ENCODE measurements around the gene ATXN1.

ATXN1 gene

DNA sequence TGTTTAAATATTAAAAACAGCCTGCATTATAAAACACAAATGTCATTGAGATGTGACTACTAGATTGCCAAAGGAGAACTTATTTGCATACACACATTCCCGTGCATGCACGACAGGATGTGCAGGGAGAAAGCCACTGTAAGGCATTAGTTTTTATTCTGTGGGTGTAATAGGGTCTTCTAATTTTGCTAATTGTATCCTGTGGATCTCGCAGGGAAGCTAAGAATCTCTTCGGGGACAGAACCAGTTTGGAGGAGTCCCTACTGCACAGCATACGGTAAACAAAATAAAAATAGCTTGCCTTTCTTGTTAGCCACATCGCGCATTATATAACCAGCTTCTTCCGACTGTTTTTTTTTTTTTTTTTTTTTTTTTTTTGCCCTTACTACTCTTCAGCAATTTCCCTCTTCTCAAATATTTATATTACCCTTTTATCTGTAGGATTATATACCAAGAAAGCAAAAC is 2.0 kb downstream of the ATXN1 start:
- H3K27ac ChIP-seq (replicated peaks) = peak overlapping the region; percentile 94
- peak in 1 of 2 experiments; percentile 22 for DNase-seq (ENCODE audit: low read depth in 1 of 2, low spot score in 1 of 2)
- H3K27me3 ChIP-seq (ENCODE audit: insufficient read depth, poor library complexity, severe bottlenecking) = no peaks in the 10 kb centered on the region
- peak overlapping the region; percentile 74 for H3K4me3 ChIP-seq (replicated peaks; ENCODE audit: insufficient read depth, low read length)
- no peak for TF ChIP-seq POLR2AphosphoS5 (IDR thresholded peaks at IDR 0.05; ENCODE audit: low read depth)
- TF ChIP-seq, protein P1, sequence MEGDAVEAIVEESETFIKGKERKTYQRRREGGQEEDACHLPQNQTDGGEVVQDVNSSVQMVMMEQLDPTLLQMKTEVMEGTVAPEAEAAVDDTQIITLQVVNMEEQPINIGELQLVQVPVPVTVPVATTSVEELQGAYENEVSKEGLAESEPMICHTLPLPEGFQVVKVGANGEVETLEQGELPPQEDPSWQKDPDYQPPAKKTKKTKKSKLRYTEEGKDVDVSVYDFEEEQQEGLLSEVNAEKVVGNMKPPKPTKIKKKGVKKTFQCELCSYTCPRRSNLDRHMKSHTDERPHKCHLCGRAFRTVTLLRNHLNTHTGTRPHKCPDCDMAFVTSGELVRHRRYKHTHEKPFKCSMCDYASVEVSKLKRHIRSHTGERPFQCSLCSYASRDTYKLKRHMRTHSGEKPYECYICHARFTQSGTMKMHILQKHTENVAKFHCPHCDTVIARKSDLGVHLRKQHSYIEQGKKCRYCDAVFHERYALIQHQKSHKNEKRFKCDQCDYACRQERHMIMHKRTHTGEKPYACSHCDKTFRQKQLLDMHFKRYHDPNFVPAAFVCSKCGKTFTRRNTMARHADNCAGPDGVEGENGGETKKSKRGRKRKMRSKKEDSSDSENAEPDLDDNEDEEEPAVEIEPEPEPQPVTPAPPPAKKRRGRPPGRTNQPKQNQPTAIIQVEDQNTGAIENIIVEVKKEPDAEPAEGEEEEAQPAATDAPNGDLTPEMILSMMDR (IDR thresholded peaks at IDR 0.05; ENCODE audit: insufficient read depth, low read length) = no peak
- TF ChIP-seq GABPA (IDR thresholded peaks at IDR 0.05; ENCODE audit: low read depth) = no peak
- TF ChIP-seq, protein P2, sequence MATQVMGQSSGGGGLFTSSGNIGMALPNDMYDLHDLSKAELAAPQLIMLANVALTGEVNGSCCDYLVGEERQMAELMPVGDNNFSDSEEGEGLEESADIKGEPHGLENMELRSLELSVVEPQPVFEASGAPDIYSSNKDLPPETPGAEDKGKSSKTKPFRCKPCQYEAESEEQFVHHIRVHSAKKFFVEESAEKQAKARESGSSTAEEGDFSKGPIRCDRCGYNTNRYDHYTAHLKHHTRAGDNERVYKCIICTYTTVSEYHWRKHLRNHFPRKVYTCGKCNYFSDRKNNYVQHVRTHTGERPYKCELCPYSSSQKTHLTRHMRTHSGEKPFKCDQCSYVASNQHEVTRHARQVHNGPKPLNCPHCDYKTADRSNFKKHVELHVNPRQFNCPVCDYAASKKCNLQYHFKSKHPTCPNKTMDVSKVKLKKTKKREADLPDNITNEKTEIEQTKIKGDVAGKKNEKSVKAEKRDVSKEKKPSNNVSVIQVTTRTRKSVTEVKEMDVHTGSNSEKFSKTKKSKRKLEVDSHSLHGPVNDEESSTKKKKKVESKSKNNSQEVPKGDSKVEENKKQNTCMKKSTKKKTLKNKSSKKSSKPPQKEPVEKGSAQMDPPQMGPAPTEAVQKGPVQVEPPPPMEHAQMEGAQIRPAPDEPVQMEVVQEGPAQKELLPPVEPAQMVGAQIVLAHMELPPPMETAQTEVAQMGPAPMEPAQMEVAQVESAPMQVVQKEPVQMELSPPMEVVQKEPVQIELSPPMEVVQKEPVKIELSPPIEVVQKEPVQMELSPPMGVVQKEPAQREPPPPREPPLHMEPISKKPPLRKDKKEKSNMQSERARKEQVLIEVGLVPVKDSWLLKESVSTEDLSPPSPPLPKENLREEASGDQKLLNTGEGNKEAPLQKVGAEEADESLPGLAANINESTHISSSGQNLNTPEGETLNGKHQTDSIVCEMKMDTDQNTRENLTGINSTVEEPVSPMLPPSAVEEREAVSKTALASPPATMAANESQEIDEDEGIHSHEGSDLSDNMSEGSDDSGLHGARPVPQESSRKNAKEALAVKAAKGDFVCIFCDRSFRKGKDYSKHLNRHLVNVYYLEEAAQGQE (IDR thresholded peaks at IDR 0.05; ENCODE audit: insufficient replicate concordance, low read depth) = no peak
- TF ChIP-seq SPI1 (IDR thresholded peaks at IDR 0.05; ENCODE audit: borderline replicate concordance, low read depth) = no peak

DNA sequence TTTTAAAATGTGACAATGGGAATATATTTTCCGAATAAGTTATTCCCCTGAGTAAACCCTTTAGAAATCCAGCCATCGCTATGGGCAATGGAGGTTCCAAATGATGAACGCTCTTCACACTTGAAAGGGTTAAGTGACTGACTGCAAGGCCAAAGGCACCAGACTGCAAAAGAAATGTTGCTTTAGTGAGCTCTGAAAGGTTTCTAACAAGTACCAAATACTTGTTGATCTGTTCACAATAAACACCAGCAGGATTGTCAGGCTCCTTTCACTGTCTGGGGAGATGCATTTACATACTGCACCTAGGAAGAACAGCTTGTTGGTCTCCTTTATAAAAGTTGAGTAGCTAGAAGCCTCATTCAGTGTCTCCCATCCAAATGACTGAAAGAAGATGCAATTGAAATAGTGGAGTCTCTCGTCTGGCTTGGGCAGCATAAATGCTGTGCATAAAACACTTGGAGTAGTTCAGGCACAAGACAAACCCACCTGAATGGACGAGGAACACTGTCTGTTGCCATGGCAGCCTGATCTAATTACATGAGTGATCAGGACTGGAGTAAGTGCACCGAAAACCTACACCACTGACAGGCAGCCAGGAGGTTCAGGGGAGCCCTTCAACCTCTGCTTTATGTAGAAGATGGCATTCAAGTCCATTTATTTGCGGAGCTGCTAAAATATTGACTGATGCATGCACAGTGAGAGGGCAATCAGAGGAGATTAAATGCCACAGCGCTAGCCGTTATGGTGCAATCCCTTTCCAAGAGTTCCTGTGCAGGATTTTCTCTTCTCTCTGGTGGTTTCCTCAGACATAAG is 2.9 kb downstream of the ATXN1 start:
- Histone ChIP-seq H3K27ac (replicated peaks) (peak overlapping the region; percentile 94), H3K4me3 (replicated peaks; ENCODE audit: insufficient read depth, low read length) (peak overlapping the region; percentile 74), H3K27me3 (ENCODE audit: insufficient read depth, poor library complexity, severe bottlenecking) (no peaks in the 10 kb centered on the region)
- peak in 1 of 2 experiments; percentile 39 for DNase-seq (ENCODE audit: low read depth in 1 of 2, low spot score in 1 of 2)
- TF ChIP-seq, protein P2 (IDR thresholded peaks at IDR 0.05; ENCODE audit: insufficient replicate concordance, low read depth) = no peak
- TF ChIP-seq GABPA (IDR thresholded peaks at IDR 0.05; ENCODE audit: low read depth) (no peak), POLR2AphosphoS5 (IDR thresholded peaks at IDR 0.05; ENCODE audit: low read depth) (no peak), SPI1 (IDR thresholded peaks at IDR 0.05; ENCODE audit: borderline replicate concordance, low read depth) (no peak)
- TF ChIP-seq, protein P1 (IDR thresholded peaks at IDR 0.05; ENCODE audit: insufficient read depth, low read length) = no peak

DNA sequence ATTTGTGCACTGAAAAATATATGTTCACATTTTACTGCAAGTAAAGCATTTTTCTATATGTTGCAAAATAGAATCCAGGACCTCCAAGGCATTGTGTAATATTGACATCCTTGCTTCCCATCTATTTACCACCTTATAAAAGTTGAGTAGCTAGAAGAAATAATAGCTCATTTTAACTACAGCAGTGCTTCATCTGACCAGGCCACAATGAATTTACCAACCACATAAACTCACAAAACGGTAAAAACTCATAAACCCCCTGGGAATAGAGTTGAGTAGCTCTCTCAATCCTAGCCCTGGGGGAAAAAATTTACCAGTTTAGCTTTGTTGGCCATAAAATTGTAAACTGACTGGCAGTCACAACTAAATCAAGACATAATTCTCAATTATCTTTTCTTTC is 3.9 kb downstream of the ATXN1 start:
- peak overlapping the region; percentile 31; the same call in 1 of the 2 replicates for H3K27ac ChIP-seq (replicated peaks)
- H3K4me3 ChIP-seq (replicated peaks; ENCODE audit: insufficient read depth, low read length) = no peak overlapping the region
- no peaks in the 10 kb centered on the region for H3K27me3 ChIP-seq (ENCODE audit: insufficient read depth, poor library complexity, severe bottlenecking)
- no peak for DNase-seq (ENCODE audit: low read depth in 1 of 2, low spot score in 1 of 2)
- TF ChIP-seq, protein P2 (IDR thresholded peaks at IDR 0.05; ENCODE audit: insufficient replicate concordance, low read depth) = no peak
- TF ChIP-seq POLR2AphosphoS5 (IDR thresholded peaks at IDR 0.05; ENCODE audit: low read depth) = no peak
- TF ChIP-seq GABPA (IDR thresholded peaks at IDR 0.05; ENCODE audit: low read depth) = no peak

Measured in HL-60 (cell line).